GM03348 (cell line): ENCODE measurements around the gene MINDY4.

Experiments used
- DNase-seq: peaks from one replicate; pipeline ENCODE4 v3.0.0; 2012; ENCODE audit warnings: low spot score

Gene MINDY4

GRCh38 chr7:30743371-30744074 lies 27.7 kb upstream of the MINDY4 start:
- DNase-seq, result peak; percentile 52

- DNase-seq, result no peak
Observed at GRCh38 chr7:30744075-30744417, 27.2 kb upstream of the MINDY4 start.

GRCh38 chr7:30745261-30745941 lies 25.8 kb upstream of the MINDY4 start:
- DNase-seq, result no peak

GRCh38 chr7:30750010-30750409 lies 21.2 kb upstream of the MINDY4 start:
- no peak for DNase-seq

- peak; percentile 92 for DNase-seq
Observed at GRCh38 chr7:30750683-30751650, 20.2 kb upstream of the MINDY4 start.

- no peak for DNase-seq
Observed at GRCh38 chr7:30751696-30752273, 19.4 kb upstream of the MINDY4 start, which contains the start of gene INMT. Gene INMT (plus strand): TSS chr7:30752135. CDS start chr7:30752151, 16 bp downstream.

DNA sequence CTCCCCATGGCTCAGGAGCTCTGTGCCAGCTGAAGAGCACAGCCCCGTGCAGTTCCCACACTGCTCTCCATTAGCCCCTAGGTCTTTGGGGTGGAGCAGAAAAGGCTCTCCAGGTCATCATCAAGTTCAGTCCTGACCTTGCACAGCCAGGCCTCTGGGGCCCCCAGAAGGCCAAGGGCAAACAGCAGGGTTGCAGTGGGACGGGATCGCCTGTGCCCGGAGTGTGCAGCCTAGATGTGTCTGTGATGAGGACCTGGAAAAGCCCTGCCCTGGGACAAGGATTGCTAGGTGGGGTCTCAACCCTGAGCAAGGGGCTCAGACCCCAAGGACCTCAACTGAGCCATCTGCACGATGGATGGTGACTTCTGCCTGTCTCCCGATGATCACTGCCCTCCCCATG lies 18.7 kb upstream of the MINDY4 start:
- no peak for DNase-seq

GRCh38 chr7:30752979-30753378 lies 18.2 kb upstream of the MINDY4 start:
- DNase-seq, result peak; percentile 72

DNA sequence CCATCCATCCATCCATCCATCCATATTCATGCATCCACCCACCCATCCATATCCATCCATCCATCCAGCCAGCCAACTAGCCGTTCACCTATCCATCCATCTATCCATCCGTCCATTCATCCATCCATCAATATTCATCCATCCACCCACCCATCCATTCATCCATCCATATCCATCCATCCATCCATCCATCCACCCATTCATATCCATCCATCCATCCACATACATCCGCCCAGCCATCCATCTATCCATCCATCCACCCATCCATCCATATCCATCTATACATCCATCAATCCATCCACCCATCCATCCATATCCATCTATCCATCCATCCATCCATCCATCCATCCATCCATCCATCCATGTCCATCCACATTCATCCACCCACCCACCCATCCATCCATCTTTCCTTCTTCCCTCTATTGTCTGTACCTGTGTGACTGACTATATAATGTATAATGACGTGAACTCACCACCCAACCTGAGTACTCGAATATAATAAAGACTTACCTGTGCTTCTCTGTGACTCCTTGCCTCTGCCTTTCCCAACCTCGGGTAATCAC lies 16.8 kb upstream of the MINDY4 start:
- no peak for DNase-seq

DNA sequence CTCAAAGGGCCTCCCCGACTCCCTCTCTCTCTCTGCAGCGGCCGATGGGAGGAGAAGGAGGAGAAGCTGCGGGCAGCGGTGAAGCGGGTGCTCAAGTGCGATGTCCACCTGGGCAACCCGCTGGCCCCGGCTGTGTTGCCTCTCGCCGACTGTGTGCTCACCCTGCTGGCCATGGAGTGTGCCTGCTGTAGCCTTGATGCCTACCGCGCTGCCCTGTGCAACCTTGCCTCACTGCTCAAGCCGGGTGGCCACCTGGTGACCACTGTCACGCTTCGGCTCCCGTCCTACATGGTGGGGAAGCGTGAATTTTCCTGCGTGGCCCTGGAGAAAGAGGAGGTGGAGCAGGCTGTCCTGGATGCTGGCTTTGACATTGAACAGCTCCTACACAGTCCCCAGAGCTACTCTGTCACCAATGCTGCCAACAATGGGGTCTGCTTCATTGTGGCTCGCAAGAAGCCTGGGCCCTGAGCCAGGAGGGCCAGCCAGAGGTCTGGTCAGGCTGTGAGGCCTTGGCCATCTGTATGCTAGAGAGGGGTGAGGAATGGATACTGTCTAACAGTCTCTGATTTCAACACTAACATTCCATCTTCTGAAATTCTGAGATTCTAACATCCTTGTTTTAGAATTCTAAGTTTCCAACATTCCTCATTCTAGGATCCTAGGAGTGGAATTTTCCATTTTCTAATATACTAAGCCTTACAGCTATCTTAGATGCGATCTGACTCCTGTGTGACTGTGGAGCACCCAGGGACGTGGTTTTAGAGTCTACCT lies 15.6 kb upstream of the MINDY4 start:
- peak; percentile 59 for DNase-seq

DNA sequence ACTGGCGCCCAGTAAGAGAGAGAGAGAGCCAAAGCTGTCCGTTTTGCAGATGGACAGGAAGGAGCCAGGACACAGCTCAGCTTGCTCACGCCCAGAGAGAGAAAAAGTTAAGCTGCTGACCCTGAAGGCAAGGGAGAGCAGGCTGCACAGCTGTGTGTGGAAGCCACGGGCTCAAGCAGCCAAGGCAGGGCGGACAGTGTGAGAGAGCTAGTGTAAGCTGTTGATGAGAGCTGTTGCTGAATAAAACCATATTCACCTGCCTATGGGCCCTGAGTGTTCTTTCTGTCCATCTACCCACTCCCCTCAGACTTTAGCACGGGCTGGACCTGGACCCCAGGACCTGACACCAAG lies 13.9 kb upstream of the MINDY4 start:
- DNase-seq, result no peak

DNA sequence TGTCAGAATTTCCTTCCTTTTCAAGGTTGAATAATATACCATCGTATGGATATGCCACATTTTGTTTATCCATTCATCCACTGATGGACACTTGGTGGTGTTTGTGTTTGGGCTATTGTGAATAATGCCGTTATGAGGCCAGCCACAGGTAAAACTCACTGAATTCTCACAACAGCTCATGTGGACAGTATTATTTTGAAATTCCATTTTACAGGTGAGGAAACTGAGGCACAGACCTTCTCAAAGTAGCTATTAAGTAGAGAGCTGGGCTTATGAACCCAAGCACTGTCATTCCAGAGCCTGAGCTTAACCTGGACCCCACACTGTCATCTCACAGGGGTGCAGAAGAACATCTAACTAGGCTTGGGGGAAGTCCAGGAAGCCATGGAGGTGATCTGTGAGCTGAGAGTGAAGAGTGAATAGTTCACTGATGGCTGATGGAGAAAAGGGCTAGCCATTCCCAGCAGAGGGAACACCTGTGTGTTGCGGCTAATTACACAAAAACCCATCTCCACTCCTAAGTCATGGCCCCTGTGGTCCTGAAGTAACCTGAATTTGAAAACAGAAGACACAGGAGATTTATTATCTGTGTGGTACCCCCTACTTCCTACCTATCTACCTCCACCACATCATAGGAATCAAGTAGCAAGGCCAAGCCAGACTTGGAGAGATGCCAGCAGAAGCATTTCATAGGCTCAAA lies 10.6 kb upstream of the MINDY4 start:
- no peak for DNase-seq

DNA sequence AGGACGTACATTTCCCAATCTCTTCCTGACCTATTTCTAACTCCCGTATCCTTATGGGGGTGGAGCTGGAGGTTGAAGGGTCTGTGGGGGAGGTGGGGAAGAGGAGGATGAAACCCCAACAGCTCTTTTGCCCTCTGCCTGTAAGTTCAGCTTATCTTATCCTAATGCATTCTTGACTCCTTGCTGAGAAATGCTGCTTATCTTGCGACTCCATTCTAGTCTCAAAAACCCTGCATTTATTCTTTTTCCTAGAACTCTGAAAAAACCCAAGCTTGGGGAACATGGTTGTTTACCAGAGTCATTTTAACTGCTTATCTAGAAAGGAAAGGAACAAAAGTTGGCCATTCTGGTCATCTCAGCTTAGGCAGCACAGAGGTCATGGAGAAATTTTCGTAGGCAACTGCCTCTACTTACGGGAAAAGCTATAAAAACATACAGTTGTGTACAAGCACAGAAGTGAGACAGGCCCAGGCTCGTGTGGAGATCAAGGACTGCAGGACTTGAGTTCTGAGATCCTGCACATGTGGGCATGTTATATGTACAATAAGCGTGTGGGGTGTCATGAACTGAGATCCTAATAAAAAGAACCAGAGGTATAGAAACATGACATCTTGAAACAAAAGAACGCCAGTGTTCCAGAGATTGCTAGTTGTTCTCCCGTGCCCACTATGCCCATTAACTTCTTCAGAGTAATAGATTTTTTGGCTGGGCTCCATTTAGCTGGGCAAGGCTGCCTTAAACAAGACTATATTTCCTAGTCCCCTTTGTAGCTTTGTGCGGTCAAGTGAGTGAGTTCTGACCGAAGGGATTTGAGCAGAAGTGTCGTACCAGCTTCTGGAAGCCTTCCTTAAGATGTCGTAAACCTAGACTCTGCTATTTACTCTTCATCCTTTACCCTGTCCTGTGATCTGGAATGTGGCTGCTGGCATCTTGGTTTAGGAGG lies 9.7 kb upstream of the MINDY4 start:
- no peak for DNase-seq

- no peak for DNase-seq
Observed at GRCh38 chr7:30764030-30764975, 6.9 kb upstream of the MINDY4 start.

GRCh38 chr7:30765408-30765807 lies 5.8 kb upstream of the MINDY4 start:
- DNase-seq, result no peak

- no peak for DNase-seq
Observed at GRCh38 chr7:30770845-30771173, 408 bp upstream of the MINDY4 start.

- DNase-seq, result peak; percentile 25
Observed at GRCh38 chr7:30771880-30772425, 736 bp downstream of the MINDY4 start.

DNA sequence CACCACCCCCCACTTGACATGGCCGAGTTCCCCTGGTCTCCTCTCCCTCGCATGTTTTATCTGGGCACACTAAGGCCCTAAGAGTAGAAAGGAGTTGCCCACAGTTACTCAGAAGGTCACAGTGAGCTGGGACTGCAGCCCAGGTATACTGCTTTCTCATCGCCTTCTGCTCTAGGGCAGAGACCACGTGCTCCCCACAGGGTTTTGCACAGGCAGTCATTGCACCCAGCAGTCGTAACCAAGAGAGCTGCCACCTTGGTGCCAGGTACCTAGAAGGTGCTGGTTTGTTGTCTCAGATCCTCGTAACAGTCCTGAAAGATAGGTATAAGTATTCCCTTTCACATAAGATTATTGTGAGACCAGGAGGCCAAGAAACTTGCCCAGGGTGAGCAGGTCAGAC lies 1.8 kb downstream of the MINDY4 start:
- DNase-seq, result no peak
